Ovary (tissue), 3 donors: ENCODE data around the gene PLEKHA7.

Source experiments
- CTCF ChIP-seq, 3 donors: fragments of 450-650 bp in 2 of 3; fragments of 200-600 bp in 1 of 3; IDR thresholded peaks; one replicate each; pipeline versions ENCODE4 v1.5.1 to v1.8.0; 2016 to 2022; ENCODE audit warnings: antibody characterized with exemption in 3 of 3, mild to moderate bottlenecking in 1 of 3
- EP300 ChIP-seq: sonication (generic); formaldehyde crosslinking; IDR thresholded peaks from one replicate; pipeline ENCODE4 v1.6.1; 2017; ENCODE audit warnings: antibody characterized with exemption
- POLR2A ChIP-seq: fragments of 450-650 bp; IDR thresholded peaks from one replicate; pipeline ENCODE4 v1.6.1; 2017; ENCODE audit warnings: antibody characterized with exemption, mild to moderate bottlenecking, moderate library complexity
- donor health status: DM: no; HTN: no; CAD: no.

- no peak for TF ChIP-seq CTCF (IDR thresholded peaks at IDR 0.05)
- no peak for TF ChIP-seq POLR2A
- no peak for TF ChIP-seq EP300
These were observed 122.2 kb downstream of the PLEKHA7 start for GRCh38 chr11:16891964-16892363.
